Measurements from ENCODE around the gene ZNF710. TPM values are rescaled to one million over a fixed set of nuclear protein-coding genes. Genes with fewer than 3 reads are reported as not detected.
"Not testable (repeated sequence)": the region's sequence is repeated elsewhere in the genome, so short reads cannot be mapped to it uniquely, and the experiment has no call there.

ZNF710 gene
- total and polyA plus RNA-seq, 8 donors = 7.9 to 35.3 (median 16.1) TPM

- no peak for DNase-seq
- intact Hi-C loops (cut with DNase I; ENCODE audit: low total_unique reads) = no loop called here
- Histone ChIP-seq H3K36me3 (no peaks in the 10 kb centered on the region), H3K27me3 (no peaks in the 10 kb centered on the region), H3K4me3 (no peak overlapping the region), H3K27ac (no peak overlapping the region), H3K4me1 (peaks cover 0 to 18% (median 3%) of the 10 kb centered on the region in 4 donors), H3K9me3 (no peaks in the 10 kb centered on the region)
- WGBS, 5 donors = 77 to 84% (median 81%) methylated on average over 5 of the region's 5 CpGs
- TF ChIP-seq POLR2AphosphoS5 (IDR thresholded peaks at IDR 0.05) = no peak
- TF ChIP-seq POLR2A (IDR thresholded peaks at IDR 0.05) = no peak
- no peak for TF ChIP-seq EP300 (IDR thresholded peaks at IDR 0.05)
- TF ChIP-seq CTCF (IDR thresholded peaks at IDR 0.05) = no peak
Measured at GRCh38 chr15:89972085-89972484, 29.0 kb upstream of the ZNF710 start.

- no peak overlapping the region for H3K27ac ChIP-seq
- H3K27me3 ChIP-seq = no peaks in the 10 kb centered on the region
- H3K4me3 ChIP-seq = no peak overlapping the region
- WGBS, 5 donors = 85 to 90% (median 89%) methylated on average over 8 of the region's 8 CpGs
- no peaks in the 10 kb centered on the region for H3K9me3 ChIP-seq
- DNase-seq = no peak
- intact Hi-C loops (cut with DNase I; ENCODE audit: low total_unique reads) = no loop called here
- H3K4me1 ChIP-seq = peaks cover 0 to 18% (median 3%) of the 10 kb centered on the region in 4 donors
- TF ChIP-seq POLR2AphosphoS5 (IDR thresholded peaks at IDR 0.05) = no peak
- TF ChIP-seq POLR2A (IDR thresholded peaks at IDR 0.05) = no peak
- no peak for TF ChIP-seq CTCF (IDR thresholded peaks at IDR 0.05)
- no peak for TF ChIP-seq EP300 (IDR thresholded peaks at IDR 0.05)
- no peaks in the 10 kb centered on the region for H3K36me3 ChIP-seq
Measured at GRCh38 chr15:89975482-89976245, 25.5 kb upstream of the ZNF710 start.

GRCh38 chr15:89976246-89976600 lies 24.9 kb upstream of the ZNF710 start:
- WGBS, 5 donors = 82 to 93% (median 85%) methylated on average over 5 of the region's 5 CpGs
- Histone ChIP-seq H3K36me3 (no peaks in the 10 kb centered on the region), H3K27me3 (no peaks in the 10 kb centered on the region), H3K4me3 (no peak overlapping the region), H3K4me1 (peaks cover 0 to 15% (median 3%) of the 10 kb centered on the region in 4 donors), H3K27ac (no peak overlapping the region), H3K9me3 (no peaks in the 10 kb centered on the region)
- no peak for TF ChIP-seq EP300 (IDR thresholded peaks at IDR 0.05)
- no peak for TF ChIP-seq POLR2A (IDR thresholded peaks at IDR 0.05)
- no peak for TF ChIP-seq CTCF (IDR thresholded peaks at IDR 0.05)
- no peak for TF ChIP-seq POLR2AphosphoS5 (IDR thresholded peaks at IDR 0.05)
- DNase-seq = no peak
- intact Hi-C loops (cut with DNase I; ENCODE audit: low total_unique reads) = no loop called here

GRCh38 chr15:89977836-89978235 lies 23.3 kb upstream of the ZNF710 start:
- not testable (repeated sequence) for DNase-seq

GRCh38 chr15:89978914-89979313 lies 22.2 kb upstream of the ZNF710 start:
- WGBS, 5 donors = 73 to 94% (median 82%) methylated on average over 5 to 7 of the region's 7 CpGs
- Histone ChIP-seq H3K4me1 (peaks cover 0 to 10% (median 0%) of the 10 kb centered on the region in 4 donors), H3K9me3 (peaks cover 0 to 2% (median 0%) of the 10 kb centered on the region in 4 donors), H3K36me3 (no peaks in the 10 kb centered on the region), H3K27ac (no peak overlapping the region), H3K4me3 (no peak overlapping the region), H3K27me3 (no peaks in the 10 kb centered on the region)
- TF ChIP-seq POLR2AphosphoS5 (IDR thresholded peaks at IDR 0.05) = no peak
- TF ChIP-seq POLR2A (IDR thresholded peaks at IDR 0.05) = no peak
- TF ChIP-seq CTCF (IDR thresholded peaks at IDR 0.05) = no peak
- TF ChIP-seq EP300 (IDR thresholded peaks at IDR 0.05) = no peak
- intact Hi-C loops (cut with DNase I; ENCODE audit: low total_unique reads) = no loop called here
- no peak for DNase-seq

More at GRCh38 chr15:89977836-89978235, 23.3 kb upstream of the ZNF710 start:
- H3K4me1 ChIP-seq = peaks cover 0 to 10% (median 0%) of the 10 kb centered on the region in 4 donors
- H3K4me3 ChIP-seq; H3K36me3 ChIP-seq; H3K9me3 ChIP-seq; intact Hi-C loops (cut with DNase I; ENCODE audit: low total_unique reads); H3K27me3 ChIP-seq; H3K27ac ChIP-seq: not testable (repeated sequence)
- 94 to 98% (median 98%) methylated on average over 8 to 28 of the region's 31 CpGs for WGBS, 5 donors
